BE2C (cell line): ENCODE measurements around the gene DNAI2.

Experiments
- DNase-seq: peaks from one replicate; pipeline ENCODE4 v3.0.0-alpha.2; 2020
- H3K27me3 ChIP-seq: fragments of 250-450 bp; sonication (Bioruptor Pico); 2 replicates; pipeline ENCODE4 v1.5.1; 2020; ENCODE audit warnings: mild to moderate bottlenecking
- H3K36me3 ChIP-seq: fragments of 250-450 bp; sonication (Bioruptor Pico); 2 replicates; pipeline ENCODE4 v1.5.1; 2020; ENCODE audit warnings: mild to moderate bottlenecking
- H3K4me1 ChIP-seq: fragments of 250-450 bp; sonication (Bioruptor Pico); 2 replicates; pipeline ENCODE4 v1.5.1; 2020
- H3K4me3 ChIP-seq: 2 replicates; pipeline ENCODE4 v1.5.1; 2011; ENCODE audit warnings: low read depth, low read length
- H3K9me3 ChIP-seq: fragments of 250-450 bp; sonication (Bioruptor Pico); 2 replicates; pipeline ENCODE4 v1.5.1; 2020
- TF ChIP-seq, protein P1 (sequence below): IDR thresholded peaks from 2 replicates; pipeline ENCODE4 v1.5.1; 2012; ENCODE audit warnings: mild to moderate bottlenecking, low read depth, low read length

The DNAI2 gene

DNA sequence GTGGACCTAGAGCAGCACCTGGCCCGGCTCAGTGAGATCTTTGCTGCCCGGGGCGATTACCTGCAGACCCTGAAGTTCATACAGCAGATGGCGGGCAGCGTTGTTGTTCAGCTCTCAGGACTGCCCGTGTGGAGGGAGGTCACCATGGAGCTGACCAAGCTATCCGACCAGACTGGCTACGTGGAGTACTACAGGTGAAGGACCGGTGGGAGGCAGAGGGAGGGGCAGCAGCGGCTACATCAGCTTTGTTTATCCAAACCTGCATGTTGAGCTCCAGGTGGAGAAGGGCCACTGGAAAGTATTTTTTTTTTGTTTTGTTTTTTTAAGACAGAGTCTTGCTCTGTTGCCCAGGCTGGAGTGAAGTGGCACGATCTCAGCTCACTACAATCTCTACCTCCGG is 36.7 kb upstream of the DNAI2 start:
- H3K36me3 ChIP-seq, result no peaks in the 10 kb centered on the region; the same call in 1 of the 2 replicates
- no peak for DNase-seq

DNA sequence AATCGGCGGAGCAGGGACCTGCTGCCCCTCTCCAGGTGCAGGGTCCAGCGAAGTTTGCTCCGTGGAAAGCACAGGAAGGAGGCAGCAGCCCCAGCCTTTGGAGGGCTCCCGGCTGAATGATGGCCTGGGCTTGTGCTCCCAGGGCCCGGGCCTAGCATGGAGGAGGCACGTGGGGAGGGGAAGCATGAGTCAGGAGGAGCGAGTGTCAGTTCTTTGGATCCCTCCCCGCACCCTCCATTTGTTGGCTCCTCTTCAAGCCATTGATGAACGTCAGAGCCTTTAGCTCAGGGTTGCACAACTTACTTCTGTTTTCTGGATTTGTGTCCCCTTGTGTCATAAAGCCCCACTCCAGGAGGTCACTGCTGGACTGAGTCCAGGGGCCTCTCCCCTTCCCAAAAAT is 34.9 kb upstream of the DNAI2 start:
- no peak for DNase-seq
- H3K36me3 ChIP-seq, result no peaks in the 10 kb centered on the region; the same call in 1 of the 2 replicates
- no peak overlapping the region for H3K4me3 ChIP-seq
- no peaks in the 10 kb centered on the region for H3K4me1 ChIP-seq
- H3K27me3 ChIP-seq, result no peaks in the 10 kb centered on the region
- H3K9me3 ChIP-seq, result no peaks in the 10 kb centered on the region
- TF ChIP-seq, protein P1, sequence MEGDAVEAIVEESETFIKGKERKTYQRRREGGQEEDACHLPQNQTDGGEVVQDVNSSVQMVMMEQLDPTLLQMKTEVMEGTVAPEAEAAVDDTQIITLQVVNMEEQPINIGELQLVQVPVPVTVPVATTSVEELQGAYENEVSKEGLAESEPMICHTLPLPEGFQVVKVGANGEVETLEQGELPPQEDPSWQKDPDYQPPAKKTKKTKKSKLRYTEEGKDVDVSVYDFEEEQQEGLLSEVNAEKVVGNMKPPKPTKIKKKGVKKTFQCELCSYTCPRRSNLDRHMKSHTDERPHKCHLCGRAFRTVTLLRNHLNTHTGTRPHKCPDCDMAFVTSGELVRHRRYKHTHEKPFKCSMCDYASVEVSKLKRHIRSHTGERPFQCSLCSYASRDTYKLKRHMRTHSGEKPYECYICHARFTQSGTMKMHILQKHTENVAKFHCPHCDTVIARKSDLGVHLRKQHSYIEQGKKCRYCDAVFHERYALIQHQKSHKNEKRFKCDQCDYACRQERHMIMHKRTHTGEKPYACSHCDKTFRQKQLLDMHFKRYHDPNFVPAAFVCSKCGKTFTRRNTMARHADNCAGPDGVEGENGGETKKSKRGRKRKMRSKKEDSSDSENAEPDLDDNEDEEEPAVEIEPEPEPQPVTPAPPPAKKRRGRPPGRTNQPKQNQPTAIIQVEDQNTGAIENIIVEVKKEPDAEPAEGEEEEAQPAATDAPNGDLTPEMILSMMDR, result no peak

More for the DNA sequence above, 36.7 kb upstream of the DNAI2 start:
- Histone ChIP-seq H3K4me3 (no peak overlapping the region), H3K9me3 (no peaks in the 10 kb centered on the region), H3K4me1 (no peaks in the 10 kb centered on the region), H3K27me3 (no peaks in the 10 kb centered on the region)
- TF ChIP-seq, protein P1, result no peak

DNA sequence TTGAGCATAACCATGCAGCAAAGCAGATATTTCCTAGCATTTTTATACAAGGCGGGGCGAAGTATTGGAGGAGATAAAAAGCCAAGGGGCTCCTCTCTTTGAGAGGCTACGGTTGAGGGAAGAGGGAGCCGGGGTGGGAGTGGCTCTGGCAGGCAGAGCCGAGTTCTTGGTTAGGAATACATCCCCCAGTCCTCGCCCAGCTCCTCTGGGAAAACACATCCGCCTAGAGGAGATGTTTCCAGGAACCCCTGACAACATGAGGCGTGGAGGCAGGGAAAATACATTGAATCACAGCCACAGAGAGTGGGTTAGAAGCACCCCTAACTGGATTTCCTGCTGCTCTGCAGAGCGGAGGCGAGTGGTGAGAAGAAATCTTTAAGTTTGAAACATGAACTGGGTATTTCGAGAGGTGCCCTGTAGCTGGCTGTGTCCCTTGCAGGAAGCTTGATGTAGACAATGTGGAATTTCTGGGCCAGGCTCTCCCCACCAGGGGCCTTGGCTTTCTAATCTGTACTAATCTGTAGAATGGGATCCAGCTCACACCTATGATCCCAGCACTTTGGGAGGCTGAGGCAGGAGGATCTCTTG is 33.3 kb upstream of the DNAI2 start:
- DNase-seq, result no peak
- Histone ChIP-seq H3K9me3 (no peaks in the 10 kb centered on the region), H3K27me3 (no peaks in the 10 kb centered on the region), H3K4me3 (no peak overlapping the region), H3K36me3 (no peaks in the 10 kb centered on the region; the same call in 1 of the 2 replicates), H3K4me1 (no peaks in the 10 kb centered on the region)
- TF ChIP-seq, protein P1, result no peak

DNA sequence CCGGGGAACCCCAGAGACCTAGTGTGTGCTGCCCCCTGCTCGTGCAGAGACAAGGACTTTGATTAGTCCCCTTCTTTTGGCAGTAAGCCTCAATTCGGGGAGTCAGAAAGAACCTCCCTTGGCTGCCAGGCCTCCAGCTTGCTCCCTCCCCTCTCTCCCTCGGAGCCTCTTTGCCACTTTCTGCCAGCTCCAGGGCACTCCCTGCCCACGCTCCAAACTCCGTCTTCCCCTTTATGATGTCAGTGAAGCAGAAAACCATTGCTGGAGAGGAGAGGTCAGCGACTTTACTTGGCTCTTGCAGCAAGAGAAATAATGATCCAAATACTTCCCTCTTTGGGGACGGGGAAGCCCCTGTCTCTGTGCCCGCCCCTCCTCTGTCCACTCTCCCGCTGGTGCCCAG is 32.6 kb upstream of the DNAI2 start:
- Histone ChIP-seq H3K4me1 (no peaks in the 10 kb centered on the region), H3K4me3 (no peak overlapping the region), H3K9me3 (no peaks in the 10 kb centered on the region), H3K27me3 (no peaks in the 10 kb centered on the region), H3K36me3 (no peaks in the 10 kb centered on the region; the same call in 1 of the 2 replicates)
- DNase-seq, result no peak
- TF ChIP-seq, protein P1, result no peak

DNA sequence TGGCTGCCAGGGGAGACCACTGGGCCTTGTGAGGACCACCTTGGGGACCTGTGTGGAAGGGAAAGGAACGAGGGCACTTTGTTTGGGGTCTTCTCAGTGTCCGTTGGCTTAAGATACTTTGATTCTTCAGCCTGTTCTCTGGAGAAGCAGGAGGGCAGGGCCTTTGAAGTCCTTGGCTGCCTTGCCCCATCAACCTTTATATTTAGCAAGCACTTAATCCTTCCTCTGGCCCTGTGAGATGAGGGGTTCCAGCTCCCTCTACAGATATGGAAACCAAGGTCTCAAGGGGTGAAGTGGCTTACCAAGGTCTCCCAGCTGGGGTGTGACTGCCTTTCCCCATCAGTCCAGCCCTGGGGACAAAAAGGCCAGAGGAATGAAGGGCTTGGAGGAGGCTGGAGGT is 32.2 kb upstream of the DNAI2 start:
- H3K36me3 ChIP-seq, result no peaks in the 10 kb centered on the region; the same call in 1 of the 2 replicates
- no peaks in the 10 kb centered on the region for H3K27me3 ChIP-seq
- H3K4me1 ChIP-seq, result no peaks in the 10 kb centered on the region
- no peak for DNase-seq
- H3K4me3 ChIP-seq, result no peak overlapping the region
- no peaks in the 10 kb centered on the region for H3K9me3 ChIP-seq
- TF ChIP-seq, protein P1, result no peak

- Histone ChIP-seq H3K4me1 (no peaks in the 10 kb centered on the region), H3K9me3 (no peaks in the 10 kb centered on the region), H3K4me3 (no peak overlapping the region), H3K27me3 (no peaks in the 10 kb centered on the region), H3K36me3 (no peaks in the 10 kb centered on the region)
- DNase-seq, result no peak
- TF ChIP-seq, protein P1, result no peak
These were observed 30.9 kb upstream of the DNAI2 start for GRCh38 chr17:74243013-74243755.
